ENCODE measurements around the gene TXNIP.

DNA sequence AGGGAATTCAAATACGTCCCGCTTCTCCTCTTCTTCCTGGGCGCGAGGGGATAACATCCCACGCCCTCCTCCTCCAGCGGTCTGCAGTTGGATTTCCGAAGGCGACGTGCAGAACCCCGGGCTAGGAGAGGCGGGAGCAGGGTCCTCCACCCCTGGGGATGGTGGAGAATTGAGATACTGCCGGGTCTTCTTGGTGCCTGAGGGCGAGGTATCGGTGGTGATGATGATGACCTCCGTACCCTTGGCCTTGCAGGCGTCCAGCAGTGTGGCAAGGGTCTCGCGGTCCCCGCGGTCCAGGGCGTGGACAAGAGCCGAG, 35.3 kb downstream of the TXNIP start:
- TF ChIP-seq, protein P1, sequence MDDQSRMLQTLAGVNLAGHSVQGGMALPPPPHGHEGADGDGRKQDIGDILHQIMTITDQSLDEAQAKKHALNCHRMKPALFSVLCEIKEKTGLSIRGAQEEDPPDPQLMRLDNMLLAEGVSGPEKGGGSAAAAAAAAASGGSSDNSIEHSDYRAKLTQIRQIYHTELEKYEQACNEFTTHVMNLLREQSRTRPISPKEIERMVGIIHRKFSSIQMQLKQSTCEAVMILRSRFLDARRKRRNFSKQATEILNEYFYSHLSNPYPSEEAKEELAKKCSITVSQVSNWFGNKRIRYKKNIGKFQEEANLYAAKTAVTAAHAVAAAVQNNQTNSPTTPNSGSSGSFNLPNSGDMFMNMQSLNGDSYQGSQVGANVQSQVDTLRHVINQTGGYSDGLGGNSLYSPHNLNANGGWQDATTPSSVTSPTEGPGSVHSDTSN (IDR thresholded peaks at IDR 0.05) = no peak
- TF ChIP-seq, protein P2, sequence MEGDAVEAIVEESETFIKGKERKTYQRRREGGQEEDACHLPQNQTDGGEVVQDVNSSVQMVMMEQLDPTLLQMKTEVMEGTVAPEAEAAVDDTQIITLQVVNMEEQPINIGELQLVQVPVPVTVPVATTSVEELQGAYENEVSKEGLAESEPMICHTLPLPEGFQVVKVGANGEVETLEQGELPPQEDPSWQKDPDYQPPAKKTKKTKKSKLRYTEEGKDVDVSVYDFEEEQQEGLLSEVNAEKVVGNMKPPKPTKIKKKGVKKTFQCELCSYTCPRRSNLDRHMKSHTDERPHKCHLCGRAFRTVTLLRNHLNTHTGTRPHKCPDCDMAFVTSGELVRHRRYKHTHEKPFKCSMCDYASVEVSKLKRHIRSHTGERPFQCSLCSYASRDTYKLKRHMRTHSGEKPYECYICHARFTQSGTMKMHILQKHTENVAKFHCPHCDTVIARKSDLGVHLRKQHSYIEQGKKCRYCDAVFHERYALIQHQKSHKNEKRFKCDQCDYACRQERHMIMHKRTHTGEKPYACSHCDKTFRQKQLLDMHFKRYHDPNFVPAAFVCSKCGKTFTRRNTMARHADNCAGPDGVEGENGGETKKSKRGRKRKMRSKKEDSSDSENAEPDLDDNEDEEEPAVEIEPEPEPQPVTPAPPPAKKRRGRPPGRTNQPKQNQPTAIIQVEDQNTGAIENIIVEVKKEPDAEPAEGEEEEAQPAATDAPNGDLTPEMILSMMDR (IDR thresholded peaks at IDR 0.05) = no peak
- TF ChIP-seq ELF1 (IDR thresholded peaks at IDR 0.05) (no peak), JUND (IDR thresholded peaks at IDR 0.05) (no peak), FOXJ3 (CRISPR knock-in tag; IDR thresholded peaks at IDR 0.05) (no peak), EP300 (IDR thresholded peaks at IDR 0.05; ENCODE audit: borderline replicate concordance in 1 of 2, low read depth in 1 of 2, low read length in 1 of 2) (no peak), TEAD4 (IDR thresholded peaks at IDR 0.05; ENCODE audit: borderline replicate concordance, insufficient read depth) (no peak)
- TF ChIP-seq, protein P3, sequence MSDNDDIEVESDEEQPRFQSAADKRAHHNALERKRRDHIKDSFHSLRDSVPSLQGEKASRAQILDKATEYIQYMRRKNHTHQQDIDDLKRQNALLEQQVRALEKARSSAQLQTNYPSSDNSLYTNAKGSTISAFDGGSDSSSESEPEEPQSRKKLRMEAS (IDR thresholded peaks at IDR 0.05; ENCODE audit: low read depth) = no peak
